Testis (tissue), 3 donors: ENCODE data around the gene ABLIM3. TPM values are rescaled to one million over a fixed set of nuclear protein-coding genes. Genes with fewer than 3 reads are reported as not detected.

Experiments used
- DNase-seq: peaks from one replicate; pipeline ENCODE4 v3.0.0-alpha.2; 2019
- H3K27ac ChIP-seq, 2 donors: fragments of 200-600 bp; sonication (generic); one replicate each; pipeline ENCODE4 v1.5.1; 2019
- H3K27me3 ChIP-seq: fragments of 200-600 bp; sonication (generic); one replicate; pipeline ENCODE4 v1.5.1; 2019
- H3K36me3 ChIP-seq: fragments of 200-600 bp; sonication (generic); one replicate; pipeline ENCODE4 v1.5.1; 2017; ENCODE audit warnings: low read depth; ENCODE audit errors: missing control alignments
- H3K4me1 ChIP-seq: fragments of 200-600 bp; sonication (generic); one replicate; pipeline ENCODE4 v1.5.1; 2019
- H3K4me3 ChIP-seq, 2 donors: fragments of 200-600 bp; sonication (generic); one replicate each; pipeline ENCODE4 v1.5.1; 2017 to 2019
- H3K9me3 ChIP-seq: fragments of 200-600 bp; sonication (generic); one replicate; pipeline ENCODE4 v1.5.1; 2017
- CTCF ChIP-seq, 3 experiments: fragments of 450-650 bp in 2 of 3; fragments of 200-600 bp in 1 of 3; sonication (generic) in 1 of 3; IDR thresholded peaks; one replicate each; pipeline ENCODE4 v1.5.1; 2016 to 2019; ENCODE audit warnings: antibody characterized with exemption in 3 of 3, mild to moderate bottlenecking in 2 of 3, moderate library complexity in 1 of 3
- POLR2A ChIP-seq: fragments of 450-650 bp; IDR thresholded peaks from one replicate; pipeline ENCODE4 v1.6.1; 2017; ENCODE audit warnings: antibody characterized with exemption, mild to moderate bottlenecking, moderate library complexity
- WGBS, 2 donors: methylation state at CpG; one replicate each; pipeline ENCODE4 v1.1.5; 2018; 5-methylcytosine and 5-hydroxymethylcytosine counted together
- intact Hi-C: fragments of 100-400 bp; cut with DNase I; formaldehyde crosslinking; loops from one replicate; pipeline ENCODE4 v1.15.1; 2023; ENCODE audit warnings: low total_unique reads
- polyA plus RNA-seq: library from polyadenylated mRNA; stranded (reverse); fragments of 350-450 nt; fragmentation: Illumina TruSeq; extraction: RNeasy Lipid Tissue Mini Kit (QIAGEN cat#74804); gene quantifications from one replicate; pipeline ENCODE4 v1.2.3, GENCODE V29; 2014; ENCODE audit warnings: low read depth, low replicate concordance; ENCODE audit not compliant: insufficient read depth
- total RNA-seq, 2 donors: library from RNA; depleted of rRNA; stranded (reverse); fragments of >200 nt; gene quantifications; one replicate each; pipeline ENCODE4 v1.2.3, GENCODE V29; 2016

ABLIM3 gene
- total and polyA plus RNA-seq, 3 donors from 2014 or later = 5.6 to 8.9 (median 7.6) TPM

- intact Hi-C loops = no loop called here
- no peak overlapping the region for H3K27ac ChIP-seq
- H3K4me1 ChIP-seq = no peaks in the 10 kb centered on the region
These were observed 36.1 kb downstream of the ABLIM3 start for GRCh38 chr5:149177339-149177843.

GRCh38 chr5:149177911-149178565 lies 36.7 kb downstream of the ABLIM3 start:
- H3K4me3 ChIP-seq = no peak overlapping the region
- no peaks in the 10 kb centered on the region for H3K9me3 ChIP-seq
- no peaks in the 10 kb centered on the region for H3K4me1 ChIP-seq
- no peaks in the 10 kb centered on the region for H3K27me3 ChIP-seq
- H3K27ac ChIP-seq = no peak overlapping the region
- DNase-seq = no peak
- intact Hi-C loops = no loop called here
- 83 to 86% methylated on average over 7 to 8 of the region's 8 CpGs for WGBS, 2 donors
- H3K36me3 ChIP-seq = no peaks in the 10 kb centered on the region
- TF ChIP-seq POLR2A (no peak), CTCF (IDR thresholded peaks at IDR 0.05) (no peak)

More at GRCh38 chr5:149177339-149177843, 36.1 kb downstream of the ABLIM3 start:
- DNase-seq = no peak
- H3K9me3 ChIP-seq = no peaks in the 10 kb centered on the region
- H3K36me3 ChIP-seq = no peaks in the 10 kb centered on the region
- no peak overlapping the region for H3K4me3 ChIP-seq
- no peaks in the 10 kb centered on the region for H3K27me3 ChIP-seq
- TF ChIP-seq POLR2A = no peak
- no peak for TF ChIP-seq CTCF (IDR thresholded peaks at IDR 0.05)

- H3K4me3 ChIP-seq = no peak overlapping the region
- no peaks in the 10 kb centered on the region for H3K9me3 ChIP-seq
- no peak for DNase-seq
- H3K4me1 ChIP-seq = no peaks in the 10 kb centered on the region
- WGBS, 2 donors = 87 to 90% methylated on average over 2 of the region's 2 CpGs
- intact Hi-C loops = no loop called here
- H3K27me3 ChIP-seq = no peaks in the 10 kb centered on the region
- H3K27ac ChIP-seq = no peak overlapping the region
- H3K36me3 ChIP-seq = no peaks in the 10 kb centered on the region
- TF ChIP-seq CTCF (IDR thresholded peaks at IDR 0.05) (no peak), POLR2A (no peak)
These were observed 40.4 kb downstream of the ABLIM3 start for GRCh38 chr5:149181732-149182131.

GRCh38 chr5:149182241-149182640 lies 40.9 kb downstream of the ABLIM3 start:
- intact Hi-C loops = no loop called here
- WGBS, 2 donors = 69 to 75% methylated on average over 1 of the region's 1 CpG
- no peaks in the 10 kb centered on the region for H3K9me3 ChIP-seq
- H3K36me3 ChIP-seq = no peaks in the 10 kb centered on the region
- H3K27ac ChIP-seq = no peak overlapping the region
- H3K4me1 ChIP-seq = no peaks in the 10 kb centered on the region
- no peak overlapping the region for H3K4me3 ChIP-seq
- no peak for DNase-seq
- TF ChIP-seq POLR2A (no peak), CTCF (IDR thresholded peaks at IDR 0.05) (no peak)
- H3K27me3 ChIP-seq = no peaks in the 10 kb centered on the region

- intact Hi-C loops = no loop called here
- TF ChIP-seq CTCF (IDR thresholded peaks at IDR 0.05) = no peak
- Histone ChIP-seq H3K36me3 (no peaks in the 10 kb centered on the region), H3K27ac (no peak overlapping the region), H3K4me1 (no peaks in the 10 kb centered on the region), H3K4me3 (no peak overlapping the region), H3K27me3 (no peaks in the 10 kb centered on the region), H3K9me3 (no peaks in the 10 kb centered on the region)
- WGBS, 2 donors = 82 to 86% methylated on average over 3 of the region's 3 CpGs
- DNase-seq = no peak
These were observed 43.8 kb downstream of the ABLIM3 start for GRCh38 chr5:149185067-149185466.
